Testis (tissue), 3 donors: ENCODE data around the gene LRRC10. TPM values are rescaled to one million over a fixed set of nuclear protein-coding genes. Genes with fewer than 3 reads are reported as not detected.

ENCODE experiments used
- DNase-seq: peaks from one replicate; pipeline ENCODE4 v3.0.0-alpha.2; 2019
- H3K27ac ChIP-seq, 2 donors: fragments of 200-600 bp; sonication (generic); one replicate each; pipeline ENCODE4 v1.5.1; 2019
- H3K27me3 ChIP-seq: fragments of 200-600 bp; sonication (generic); one replicate; pipeline ENCODE4 v1.5.1; 2019
- H3K36me3 ChIP-seq: fragments of 200-600 bp; sonication (generic); one replicate; pipeline ENCODE4 v1.5.1; 2017; ENCODE audit warnings: low read depth; ENCODE audit errors: missing control alignments
- H3K4me1 ChIP-seq: fragments of 200-600 bp; sonication (generic); one replicate; pipeline ENCODE4 v1.5.1; 2019
- H3K4me3 ChIP-seq, 2 donors: fragments of 200-600 bp; sonication (generic); one replicate each; pipeline ENCODE4 v1.5.1; 2017 to 2019
- H3K9me3 ChIP-seq: fragments of 200-600 bp; sonication (generic); one replicate; pipeline ENCODE4 v1.5.1; 2017
- POLR2A ChIP-seq: fragments of 450-650 bp; IDR thresholded peaks from one replicate; pipeline ENCODE4 v1.6.1; 2017; ENCODE audit warnings: antibody characterized with exemption, mild to moderate bottlenecking, moderate library complexity
- WGBS, 2 donors: methylation state at CpG; one replicate each; pipeline ENCODE4 v1.1.5; 2018; 5-methylcytosine and 5-hydroxymethylcytosine counted together
- intact Hi-C: fragments of 100-400 bp; cut with DNase I; formaldehyde crosslinking; loops from one replicate; pipeline ENCODE4 v1.15.1; 2023; ENCODE audit warnings: low total_unique reads
- polyA plus RNA-seq: library from polyadenylated mRNA; stranded (reverse); fragments of 350-450 nt; fragmentation: Illumina TruSeq; extraction: RNeasy Lipid Tissue Mini Kit (QIAGEN cat#74804); gene quantifications from one replicate; pipeline ENCODE4 v1.2.3, GENCODE V29; 2014; ENCODE audit warnings: low read depth, low replicate concordance; ENCODE audit not compliant: insufficient read depth
- total RNA-seq, 2 donors: library from RNA; depleted of rRNA; stranded (reverse); fragments of >200 nt; gene quantifications; one replicate each; pipeline ENCODE4 v1.2.3, GENCODE V29; 2016
- TF ChIP-seq, protein P1 (sequence below), 3 experiments: fragments of 450-650 bp in 2 of 3; fragments of 200-600 bp in 1 of 3; sonication (generic) in 1 of 3; IDR thresholded peaks; one replicate each; pipeline ENCODE4 v1.5.1; 2016 to 2019; ENCODE audit warnings: antibody characterized with exemption in 3 of 3, mild to moderate bottlenecking in 2 of 3, moderate library complexity in 1 of 3

LRRC10 gene
- total and polyA plus RNA-seq, 3 donors from 2014 or later: 0.12 TPM; not detected in 2

- no peak for DNase-seq
- Histone ChIP-seq H3K36me3 (no peaks in the 10 kb centered on the region), H3K4me3 (no peak overlapping the region), H3K4me1 (no peaks in the 10 kb centered on the region), H3K9me3 (no peaks in the 10 kb centered on the region), H3K27ac (no peak overlapping the region), H3K27me3 (no peaks in the 10 kb centered on the region)
- no peak for TF ChIP-seq POLR2A
- TF ChIP-seq, protein P1, sequence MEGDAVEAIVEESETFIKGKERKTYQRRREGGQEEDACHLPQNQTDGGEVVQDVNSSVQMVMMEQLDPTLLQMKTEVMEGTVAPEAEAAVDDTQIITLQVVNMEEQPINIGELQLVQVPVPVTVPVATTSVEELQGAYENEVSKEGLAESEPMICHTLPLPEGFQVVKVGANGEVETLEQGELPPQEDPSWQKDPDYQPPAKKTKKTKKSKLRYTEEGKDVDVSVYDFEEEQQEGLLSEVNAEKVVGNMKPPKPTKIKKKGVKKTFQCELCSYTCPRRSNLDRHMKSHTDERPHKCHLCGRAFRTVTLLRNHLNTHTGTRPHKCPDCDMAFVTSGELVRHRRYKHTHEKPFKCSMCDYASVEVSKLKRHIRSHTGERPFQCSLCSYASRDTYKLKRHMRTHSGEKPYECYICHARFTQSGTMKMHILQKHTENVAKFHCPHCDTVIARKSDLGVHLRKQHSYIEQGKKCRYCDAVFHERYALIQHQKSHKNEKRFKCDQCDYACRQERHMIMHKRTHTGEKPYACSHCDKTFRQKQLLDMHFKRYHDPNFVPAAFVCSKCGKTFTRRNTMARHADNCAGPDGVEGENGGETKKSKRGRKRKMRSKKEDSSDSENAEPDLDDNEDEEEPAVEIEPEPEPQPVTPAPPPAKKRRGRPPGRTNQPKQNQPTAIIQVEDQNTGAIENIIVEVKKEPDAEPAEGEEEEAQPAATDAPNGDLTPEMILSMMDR (IDR thresholded peaks at IDR 0.05): no peak
- intact Hi-C loops: no loop called here
- WGBS, 2 donors: 89 to 91% methylated on average over 2 of the region's 2 CpGs
Measured at GRCh38 chr12:69621551-69621950, 10.8 kb upstream of the LRRC10 start.

- Histone ChIP-seq H3K27ac (no peak overlapping the region), H3K27me3 (no peaks in the 10 kb centered on the region), H3K9me3 (no peaks in the 10 kb centered on the region), H3K4me3 (no peak overlapping the region), H3K4me1 (no peaks in the 10 kb centered on the region), H3K36me3 (no peaks in the 10 kb centered on the region)
- no peak for DNase-seq
- WGBS, 2 donors: 88 to 92% methylated on average over 2 of the region's 2 CpGs
- intact Hi-C loops: no loop called here
- TF ChIP-seq POLR2A: no peak
- TF ChIP-seq, protein P1 (IDR thresholded peaks at IDR 0.05): no peak
Measured at GRCh38 chr12:69620921-69621320, 10.2 kb upstream of the LRRC10 start.

- WGBS, 2 donors: 80 to 82% methylated on average over 4 of the region's 4 CpGs
- no peaks in the 10 kb centered on the region for H3K4me1 ChIP-seq
- no peaks in the 10 kb centered on the region for H3K9me3 ChIP-seq
- H3K27me3 ChIP-seq: no peaks in the 10 kb centered on the region
- H3K36me3 ChIP-seq: no peaks in the 10 kb centered on the region
- no peak overlapping the region for H3K4me3 ChIP-seq
- TF ChIP-seq POLR2A: no peak
- TF ChIP-seq, protein P1 (IDR thresholded peaks at IDR 0.05): no peak
- H3K27ac ChIP-seq: no peak overlapping the region
- intact Hi-C loops: no loop called here
- no peak for DNase-seq
Measured at GRCh38 chr12:69620077-69620476, 9.4 kb upstream of the LRRC10 start.

DNA sequence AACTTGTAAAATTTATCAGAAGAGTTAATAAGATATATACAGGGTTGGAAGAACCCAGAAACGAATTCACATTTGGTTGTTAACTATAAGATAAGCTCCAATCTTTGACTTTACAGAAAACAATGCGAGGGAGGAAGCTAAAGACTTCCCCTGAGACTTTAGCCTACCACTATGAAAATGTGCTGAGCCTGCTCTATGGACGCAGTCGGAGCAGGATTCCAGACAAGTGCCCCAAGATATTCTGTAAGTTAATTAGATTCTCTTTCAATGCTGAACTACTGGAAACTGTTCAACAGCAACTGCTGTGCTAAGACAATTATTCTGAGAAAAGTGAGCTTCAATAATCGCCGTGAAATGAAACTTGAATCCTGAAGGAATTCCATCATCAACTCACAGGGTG, 8.3 kb upstream of the LRRC10 start:
- Histone ChIP-seq H3K27ac (no peak overlapping the region), H3K4me1 (no peaks in the 10 kb centered on the region), H3K36me3 (no peaks in the 10 kb centered on the region), H3K9me3 (no peaks in the 10 kb centered on the region), H3K27me3 (no peaks in the 10 kb centered on the region), H3K4me3 (no peak overlapping the region)
- 52 to 62% methylated on average over 6 of the region's 6 CpGs for WGBS, 2 donors
- no peak for TF ChIP-seq POLR2A
- TF ChIP-seq, protein P1 (IDR thresholded peaks at IDR 0.05): no peak
- DNase-seq: no peak
- intact Hi-C loops: no loop called here

- TF ChIP-seq POLR2A: no peak
- TF ChIP-seq, protein P1 (IDR thresholded peaks at IDR 0.05): no peak
- no peaks in the 10 kb centered on the region for H3K27me3 ChIP-seq
- intact Hi-C loops: no loop called here
- 75 to 83% methylated on average over 10 to 14 of the region's 14 CpGs for WGBS, 2 donors
- DNase-seq: no peak
- no peak overlapping the region for H3K27ac ChIP-seq
- no peaks in the 10 kb centered on the region for H3K4me1 ChIP-seq
- H3K36me3 ChIP-seq: no peaks in the 10 kb centered on the region
- no peaks in the 10 kb centered on the region for H3K9me3 ChIP-seq
- no peak overlapping the region for H3K4me3 ChIP-seq
Measured at GRCh38 chr12:69616025-69616424, 5.3 kb upstream of the LRRC10 start.
